Gastrocnemius medialis (tissue), 4 donors: Measurements from ENCODE around the gene GPR180. TPM values are rescaled to one million over a fixed set of nuclear protein-coding genes. Genes with fewer than 3 reads are reported as not detected.

Experiments
- ATAC-seq, 2 donors: fragments of 150-250 bp; one replicate each; pipeline ENCODE4 v1.9.1; 2016
- DNase-seq, 2 donors: peaks; one replicate each; pipeline ENCODE4 v3.0.0-alpha.2; 2019
- H3K27ac ChIP-seq, 4 donors: fragments of 200-600 bp; sonication (generic); 1 replicate in 1 of 4; 2 replicates in 3 of 4; pipeline ENCODE4 v1.5.1; 2016 to 2018; ENCODE audit warnings: mild to moderate bottlenecking in 2 of 4, moderate library complexity in 1 of 4
- H3K27me3 ChIP-seq, 3 donors: fragments of 200-600 bp; sonication (generic) in 2 of 3; 1 replicate in 1 of 3; 2 replicates in 2 of 3; pipeline versions ENCODE4 v1.5.1 to v1.6.0; 2016 to 2019; ENCODE audit warnings: mild to moderate bottlenecking in 1 of 3, moderate library complexity in 1 of 3
- H3K36me3 ChIP-seq, 2 donors: fragments of 200-600 bp; sonication (generic) in 1 of 2; one replicate each; pipeline ENCODE4 v1.5.1; 2017 to 2018
- H3K4me1 ChIP-seq, 2 donors: fragments of 200-600 bp; sonication (generic) in 1 of 2; one replicate each; pipeline ENCODE4 v1.5.1; 2016 to 2017; ENCODE audit warnings: mild to moderate bottlenecking in 2 of 2
- H3K4me3 ChIP-seq, 4 donors: fragments of 200-600 bp; sonication (generic) in 3 of 4; 1 replicate in 1 of 4; 2 replicates in 3 of 4; pipeline ENCODE4 v1.5.1; 2016 to 2019; ENCODE audit warnings: mild to moderate bottlenecking in 2 of 4
- H3K9me3 ChIP-seq, 3 donors: fragments of 200-600 bp; sonication (generic) in 2 of 3; 1 replicate in 1 of 3; 2 replicates in 2 of 3; pipeline ENCODE4 v1.5.1; 2016 to 2019
- POLR2A ChIP-seq, 2 donors: fragments of 450-650 bp; IDR thresholded peaks; one replicate each; pipeline ENCODE4 v1.6.1; 2017; ENCODE audit warnings: antibody characterized with exemption in 2 of 2, mild to moderate bottlenecking in 2 of 2, moderate library complexity in 2 of 2
- in situ Hi-C, 4 donors: fragments of 200-750 bp; cut with MboI; loops; one replicate each; pipeline versions ENCODE4 v1.15.0 to v1.8.0; 2017; ENCODE audit warnings: low sequenced_read_pairs in 4 of 4
- intact Hi-C: fragments of 100-400 bp; cut with DNase I; formaldehyde crosslinking; loops from one replicate; pipeline ENCODE4 v1.15.1; 2023; ENCODE audit warnings: low total_unique reads
- total RNA-seq, 4 donors: library from RNA; depleted of rRNA; stranded (reverse); fragments of >200 nt; gene quantifications; one replicate each; pipeline versions ENCODE4 v1.1.0 to v1.2.3, GENCODE V29; 2016
- TF ChIP-seq, protein P1 (sequence below), 5 experiments: fragments of 450-650 bp in 3 of 5; fragments of 200-600 bp in 2 of 5; sonication (generic) in 2 of 5; IDR thresholded peaks in 4 of 5; conservative IDR thresholded peaks in 1 of 5; 1 replicate in 4 of 5; 2 replicates in 1 of 5; pipeline ENCODE4 v1.5.1; 2016 to 2019; ENCODE audit warnings: antibody characterized with exemption in 5 of 5, mild to moderate bottlenecking in 3 of 5, moderate library complexity in 3 of 5

The GPR180 gene
- total RNA-seq, 4 donors from 2014 or later = 3.2 to 4.8 (median 4.1) TPM

- Histone ChIP-seq H3K4me1 (no peaks in the 10 kb centered on the region), H3K36me3 (peaks cover 0 to 39% of the 10 kb centered on the region in 2 donors), H3K27me3 (no peaks in the 10 kb centered on the region), H3K4me3 (no peak overlapping the region), H3K9me3 (no peaks in the 10 kb centered on the region), H3K27ac (no peak overlapping the region)
- in situ Hi-C loops = no loop called here
- peak in 1 of 2 donors; percentile 45 for ATAC-seq
- no peak for DNase-seq
- TF ChIP-seq POLR2A (IDR thresholded peaks at IDR 0.05) = no peak
- TF ChIP-seq, protein P1, sequence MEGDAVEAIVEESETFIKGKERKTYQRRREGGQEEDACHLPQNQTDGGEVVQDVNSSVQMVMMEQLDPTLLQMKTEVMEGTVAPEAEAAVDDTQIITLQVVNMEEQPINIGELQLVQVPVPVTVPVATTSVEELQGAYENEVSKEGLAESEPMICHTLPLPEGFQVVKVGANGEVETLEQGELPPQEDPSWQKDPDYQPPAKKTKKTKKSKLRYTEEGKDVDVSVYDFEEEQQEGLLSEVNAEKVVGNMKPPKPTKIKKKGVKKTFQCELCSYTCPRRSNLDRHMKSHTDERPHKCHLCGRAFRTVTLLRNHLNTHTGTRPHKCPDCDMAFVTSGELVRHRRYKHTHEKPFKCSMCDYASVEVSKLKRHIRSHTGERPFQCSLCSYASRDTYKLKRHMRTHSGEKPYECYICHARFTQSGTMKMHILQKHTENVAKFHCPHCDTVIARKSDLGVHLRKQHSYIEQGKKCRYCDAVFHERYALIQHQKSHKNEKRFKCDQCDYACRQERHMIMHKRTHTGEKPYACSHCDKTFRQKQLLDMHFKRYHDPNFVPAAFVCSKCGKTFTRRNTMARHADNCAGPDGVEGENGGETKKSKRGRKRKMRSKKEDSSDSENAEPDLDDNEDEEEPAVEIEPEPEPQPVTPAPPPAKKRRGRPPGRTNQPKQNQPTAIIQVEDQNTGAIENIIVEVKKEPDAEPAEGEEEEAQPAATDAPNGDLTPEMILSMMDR (IDR thresholded peaks at IDR 0.05 in 4 of 5, conservative IDR thresholded peaks at IDR 0.05 in 1 of 5) = no peak
- intact Hi-C loops = no loop called here
Observed at GRCh38 chr13:94583926-94584325, 17.7 kb upstream of the GPR180 start.

DNA sequence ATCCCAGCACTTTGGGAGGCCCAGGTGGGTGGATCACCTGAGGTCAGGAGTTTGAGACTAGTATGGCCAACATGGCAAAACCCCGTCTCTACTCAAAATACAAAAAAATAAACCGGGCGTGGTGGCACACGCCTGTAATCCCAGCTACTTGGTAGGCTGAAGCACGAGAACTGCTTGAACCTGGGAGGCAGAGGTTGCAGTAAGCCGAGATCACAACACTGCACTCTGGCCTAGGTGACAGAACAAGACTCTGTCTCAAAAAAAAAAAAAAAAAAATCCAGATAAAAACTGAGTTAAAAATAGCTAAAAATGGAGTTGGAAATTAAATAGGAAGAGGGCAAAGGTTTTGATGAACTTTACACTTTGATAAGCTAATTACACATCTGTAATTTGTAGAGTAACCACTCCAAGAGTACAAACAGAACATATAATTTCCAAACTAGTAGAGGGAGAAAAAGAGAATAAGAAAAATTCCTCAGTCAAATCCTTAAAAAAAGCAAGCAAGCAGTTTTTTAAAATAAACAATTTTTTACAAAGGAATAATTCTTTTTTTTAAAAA lies 16.0 kb upstream of the GPR180 start:
- DNase-seq = no peak
- no peak for TF ChIP-seq POLR2A (IDR thresholded peaks at IDR 0.05)
- TF ChIP-seq, protein P1 (IDR thresholded peaks at IDR 0.05 in 4 of 5, conservative IDR thresholded peaks at IDR 0.05 in 1 of 5) = no peak
- ATAC-seq = no peak
- Histone ChIP-seq H3K27ac (no peak overlapping the region), H3K4me1 (no peaks in the 10 kb centered on the region), H3K4me3 (no peak overlapping the region), H3K36me3 (peaks cover 0 to 32% of the 10 kb centered on the region in 2 donors), H3K27me3 (no peaks in the 10 kb centered on the region), H3K9me3 (no peaks in the 10 kb centered on the region)
- in situ Hi-C loops = no loop called here
- intact Hi-C loops = no loop called here

- no peak for ATAC-seq
- H3K9me3 ChIP-seq = no peaks in the 10 kb centered on the region
- no peak overlapping the region for H3K27ac ChIP-seq
- H3K4me1 ChIP-seq = no peaks in the 10 kb centered on the region
- DNase-seq = no peak
- no peak overlapping the region for H3K4me3 ChIP-seq
- TF ChIP-seq, protein P1 (IDR thresholded peaks at IDR 0.05 in 4 of 5, conservative IDR thresholded peaks at IDR 0.05 in 1 of 5) = no peak
- TF ChIP-seq POLR2A (IDR thresholded peaks at IDR 0.05) = no peak
- in situ Hi-C loops = no loop called here
- intact Hi-C loops = no loop called here
- H3K36me3 ChIP-seq = peaks cover 0 to 32% of the 10 kb centered on the region in 2 donors
- no peaks in the 10 kb centered on the region for H3K27me3 ChIP-seq
Observed at GRCh38 chr13:94586371-94586770, 15.3 kb upstream of the GPR180 start.

DNA sequence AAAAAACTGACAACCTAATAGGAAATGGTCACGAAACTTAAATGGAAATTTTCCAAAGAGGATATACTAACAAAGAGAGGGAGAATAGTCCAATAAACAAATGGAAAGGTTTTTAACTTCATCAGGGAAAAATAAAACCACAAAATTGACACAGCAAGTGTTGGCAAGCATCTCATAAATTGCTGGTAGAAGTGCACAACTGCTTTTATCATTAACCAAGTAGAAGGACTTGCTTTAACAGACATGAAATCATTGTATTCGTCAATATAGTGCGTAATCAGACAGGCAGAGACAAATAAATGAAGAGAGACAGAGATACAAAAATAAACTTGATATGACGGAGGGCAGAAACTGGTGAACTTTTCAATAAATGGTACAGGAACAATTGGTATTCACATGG lies 13.1 kb upstream of the GPR180 start:
- Histone ChIP-seq H3K36me3 (peaks cover 0 to 32% of the 10 kb centered on the region in 2 donors), H3K27ac (no peak overlapping the region), H3K4me3 (no peak overlapping the region), H3K4me1 (peaks cover 0 to 4% of the 10 kb centered on the region in 2 donors), H3K9me3 (no peaks in the 10 kb centered on the region), H3K27me3 (no peaks in the 10 kb centered on the region)
- TF ChIP-seq POLR2A (IDR thresholded peaks at IDR 0.05) = no peak
- in situ Hi-C loops = no loop called here
- intact Hi-C loops = no loop called here
- DNase-seq (no peak), ATAC-seq (no peak)

DNA sequence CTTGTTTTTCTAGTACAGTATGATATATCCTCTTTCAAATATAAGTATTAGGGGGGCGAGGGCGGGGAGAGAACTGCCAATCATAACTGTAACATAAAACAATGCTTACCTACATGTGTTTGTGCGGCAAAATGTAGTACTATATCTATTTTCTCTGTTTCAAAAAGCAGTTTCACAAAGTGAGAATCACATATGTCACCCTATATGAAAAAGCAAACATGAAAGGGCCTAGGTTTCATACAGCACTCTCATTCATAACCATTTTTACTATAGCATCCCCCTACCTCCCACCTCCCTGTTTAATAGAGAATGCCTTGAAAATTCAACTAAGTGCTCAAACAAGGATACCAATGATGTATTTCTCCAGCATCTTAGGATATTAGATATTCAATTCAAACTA lies 10.9 kb upstream of the GPR180 start:
- Histone ChIP-seq H3K9me3 (no peaks in the 10 kb centered on the region), H3K27me3 (no peaks in the 10 kb centered on the region), H3K4me3 (no peak overlapping the region), H3K36me3 (peaks cover 0 to 27% of the 10 kb centered on the region in 2 donors), H3K27ac (no peak overlapping the region), H3K4me1 (peaks cover 19 to 21% of the 10 kb centered on the region in 2 donors)
- intact Hi-C loops (no loop called here), in situ Hi-C loops (no loop called here)
- TF ChIP-seq, protein P1 (IDR thresholded peaks at IDR 0.05 in 4 of 5, conservative IDR thresholded peaks at IDR 0.05 in 1 of 5) = no peak
- TF ChIP-seq POLR2A (IDR thresholded peaks at IDR 0.05) = no peak
- ATAC-seq (no peak), DNase-seq (no peak)
